GM21390 (cell line): Measurements from ENCODE around the gene LLGL1.

Source experiments
- ATAC-seq: cut with Tn5 transposase; IDR thresholded peaks from one replicate; pipeline ENCODE4 v1.9.1; 2021; ENCODE audit not compliant: unreplicated experiment

The LLGL1 gene

GRCh38 chr17:18228176-18228682, 2.8 kb downstream of the LLGL1 start:
- ATAC-seq: no peak

- ATAC-seq: no peak
These were observed 3.8 kb downstream of the LLGL1 start for GRCh38 chr17:18229254-18229653.

- no peak for ATAC-seq
These were observed 4.3 kb downstream of the LLGL1 start for GRCh38 chr17:18229771-18230170.

GRCh38 chr17:18230288-18231141, 5.1 kb downstream of the LLGL1 start:
- no peak for ATAC-seq

GRCh38 chr17:18231164-18231563, 5.7 kb downstream of the LLGL1 start:
- no peak for ATAC-seq

GRCh38 chr17:18233803-18234518, 8.5 kb downstream of the LLGL1 start:
- ATAC-seq: no peak

- ATAC-seq: no peak
These were observed 9.5 kb downstream of the LLGL1 start for GRCh38 chr17:18234853-18235380.

GRCh38 chr17:18235743-18236256, 10.4 kb downstream of the LLGL1 start:
- no peak for ATAC-seq

GRCh38 chr17:18236494-18236893, 11.1 kb downstream of the LLGL1 start:
- no peak for ATAC-seq

GRCh38 chr17:18237461-18237860, 12.0 kb downstream of the LLGL1 start:
- no peak for ATAC-seq

- no peak for ATAC-seq
These were observed 12.9 kb downstream of the LLGL1 start for GRCh38 chr17:18238299-18238698.

- no peak for ATAC-seq
These were observed 15.0 kb downstream of the LLGL1 start for GRCh38 chr17:18240449-18240848.

GRCh38 chr17:18241229-18241871, 15.9 kb downstream of the LLGL1 start:
- ATAC-seq: no peak

- ATAC-seq: no peak
These were observed 19.8 kb downstream of the LLGL1 start for GRCh38 chr17:18245038-18245776.

GRCh38 chr17:18246109-18246725, 20.8 kb downstream of the LLGL1 start:
- ATAC-seq: no peak

GRCh38 chr17:18246880-18247612, 21.6 kb downstream of the LLGL1 start:
- no peak for ATAC-seq

- ATAC-seq: no peak
These were observed 22.2 kb downstream of the LLGL1 start for GRCh38 chr17:18247613-18248001.

GRCh38 chr17:18248300-18248731, 22.9 kb downstream of the LLGL1 start:
- ATAC-seq: no peak

GRCh38 chr17:18248811-18249210, 23.4 kb downstream of the LLGL1 start:
- no peak for ATAC-seq
